Natural killer cell (primary cell): ENCODE results near the gene RPS6KA4. TPM values are rescaled to one million over a fixed set of nuclear protein-coding genes. Genes with fewer than 3 reads are reported as not detected.

Experiments used
- ATAC-seq, 3 donors: fragments of 150-1000 bp in 2 of 3; fragments of 200-7000 bp in 1 of 3; cut with Tn5 transposase; 1 replicate in 1 of 3; 2 replicates in 2 of 3; pipeline ENCODE4 v1.10.0; 2021; ENCODE audit warnings: mild to moderate bottlenecking in 2 of 3, moderate library complexity in 2 of 3
- DNase-seq, 2 donors: peaks; one replicate each; pipeline versions ENCODE4 v3.0.0 to v3.0.0-alpha.2; 2013 to 2021; ENCODE audit warnings: mixed read lengths in 1 of 2
- H3K27ac ChIP-seq: one replicate; pipeline ENCODE4 v1.5.1; 2013; ENCODE audit warnings: mild to moderate bottlenecking, low read length
- H3K27me3 ChIP-seq: one replicate; pipeline ENCODE4 v1.6.1; 2013; ENCODE audit warnings: low read length; ENCODE audit not compliant: control insufficient read depth, insufficient read depth
- H3K36me3 ChIP-seq: one replicate; pipeline ENCODE4 v1.6.1; 2013; ENCODE audit warnings: low read length; ENCODE audit not compliant: control insufficient read depth, insufficient read depth
- H3K4me1 ChIP-seq: one replicate; pipeline ENCODE4 v1.6.1; 2013; ENCODE audit warnings: low read length; ENCODE audit not compliant: control insufficient read depth, insufficient read depth
- H3K4me3 ChIP-seq: one replicate; pipeline ENCODE4 v1.5.1; 2013; ENCODE audit warnings: low read length
- H3K9me3 ChIP-seq: one replicate; pipeline ENCODE4 v1.6.1; 2013; ENCODE audit warnings: low read length; ENCODE audit not compliant: control insufficient read depth, insufficient read depth
- H3K27ac Mint-ChIP-seq, 2 donors: one replicate each; pipeline ENCODE4 v1.8.0; 2022; ENCODE audit warnings: mild to moderate bottlenecking in 2 of 2, mixed read lengths in 2 of 2, moderate library complexity in 1 of 2
- H3K27me3 Mint-ChIP-seq, 2 donors: one replicate each; pipeline ENCODE4 v1.8.0; 2022; ENCODE audit warnings: low read depth in 2 of 2, mixed read lengths in 2 of 2
- H3K36me3 Mint-ChIP-seq: one replicate; pipeline ENCODE4 v1.8.0; 2022; ENCODE audit warnings: mixed read lengths
- H3K4me1 Mint-ChIP-seq, 2 donors: one replicate each; pipeline ENCODE4 v1.8.0; 2022; ENCODE audit warnings: mixed read lengths in 2 of 2
- H3K4me3 Mint-ChIP-seq: one replicate; pipeline ENCODE4 v1.8.0; 2022; ENCODE audit warnings: mild to moderate bottlenecking, moderate library complexity, mixed read lengths
- H3K9me3 Mint-ChIP-seq, 2 donors: one replicate each; pipeline ENCODE4 v1.8.0; 2022; ENCODE audit warnings: mixed read lengths in 2 of 2
- WGBS: methylation state at CpG from one replicate; pipeline ENCODE4 v1.1.7; 2013; ENCODE audit warnings: missing lambda C conversion rate; ENCODE audit not compliant: insufficient coverage; 5-methylcytosine and 5-hydroxymethylcytosine counted together
- intact Hi-C: fragments of 100-400 bp; cut with micrococcal nuclease; formaldehyde crosslinking; loops from one replicate; pipeline ENCODE4 v1.14.2; 2022
- total RNA-seq, 4 donors: library from RNA; stranded (reverse); fragments of 120-200 nt in 1 of 4; gene quantifications; one replicate each; pipeline versions ENCODE4 v1.2.3 to v1.2.4, GENCODE V29; 2013 to 2022
- TF ChIP-seq, protein P1 (sequence below): fragments of 200-600 bp; IDR thresholded peaks from one replicate; pipeline ENCODE4 v1.8.0; 2022; ENCODE audit warnings: antibody characterized with exemption

Gene RPS6KA4
- total RNA-seq, 3 donors from 2014 or later (not counting 1 experiment from before 2014, with no cell fraction given): 27.6 to 36.0 (median 34.4) TPM

DNA sequence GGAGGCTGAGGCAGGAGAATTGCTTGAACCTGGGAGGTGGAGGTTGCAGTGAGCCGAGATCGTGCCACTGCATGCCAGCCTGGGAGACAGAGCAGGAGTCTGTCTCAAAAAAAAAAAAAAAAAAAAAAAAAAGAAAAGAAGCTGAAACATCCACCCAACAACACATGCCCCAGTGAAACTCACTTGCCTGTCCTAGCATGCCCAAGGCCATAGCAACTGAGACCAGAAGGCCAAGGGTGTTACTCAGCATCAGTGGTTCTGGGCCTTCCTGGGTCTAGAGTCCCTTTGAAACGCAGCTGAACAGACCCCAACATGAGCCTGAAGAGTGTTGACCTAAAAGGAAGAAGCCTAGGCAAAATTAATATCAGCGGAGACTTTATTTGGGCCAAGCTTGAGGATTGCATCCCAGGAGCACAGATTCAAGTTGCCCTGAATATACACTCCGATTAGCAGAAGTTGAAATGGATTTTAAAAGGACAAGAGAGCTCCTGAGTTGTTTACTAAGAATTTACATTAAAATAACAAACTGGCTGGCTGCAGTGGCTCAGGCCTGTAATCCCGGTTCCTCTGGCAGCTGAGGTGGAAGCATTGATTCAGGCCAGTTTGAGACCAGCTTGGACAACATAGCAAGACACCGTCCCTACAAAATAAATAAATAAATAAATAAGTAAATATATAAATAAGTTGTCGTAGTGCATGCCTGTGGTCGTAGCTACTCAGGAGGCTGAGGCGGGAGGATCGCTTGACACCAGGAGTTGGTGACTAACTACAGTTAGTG is 34.1 kb upstream of the RPS6KA4 start:
- Mint-ChIP-seq H3K9me3 (no peaks in the 10 kb centered on the region), H3K27ac (no peak overlapping the region), H3K27me3 (no peaks in the 10 kb centered on the region), H3K4me1 (peaks cover 13 to 22% of the 10 kb centered on the region in 2 donors), H3K36me3 (no peaks in the 10 kb centered on the region), H3K4me3 (no peak overlapping the region)
- Histone ChIP-seq H3K4me1 (no peaks in the 10 kb centered on the region), H3K9me3 (no peaks in the 10 kb centered on the region), H3K4me3 (no peak overlapping the region), H3K27me3 (no peaks in the 10 kb centered on the region), H3K36me3 (peaks cover 16% of the 10 kb centered on the region), H3K27ac (no peak overlapping the region)
- TF ChIP-seq, protein P1, sequence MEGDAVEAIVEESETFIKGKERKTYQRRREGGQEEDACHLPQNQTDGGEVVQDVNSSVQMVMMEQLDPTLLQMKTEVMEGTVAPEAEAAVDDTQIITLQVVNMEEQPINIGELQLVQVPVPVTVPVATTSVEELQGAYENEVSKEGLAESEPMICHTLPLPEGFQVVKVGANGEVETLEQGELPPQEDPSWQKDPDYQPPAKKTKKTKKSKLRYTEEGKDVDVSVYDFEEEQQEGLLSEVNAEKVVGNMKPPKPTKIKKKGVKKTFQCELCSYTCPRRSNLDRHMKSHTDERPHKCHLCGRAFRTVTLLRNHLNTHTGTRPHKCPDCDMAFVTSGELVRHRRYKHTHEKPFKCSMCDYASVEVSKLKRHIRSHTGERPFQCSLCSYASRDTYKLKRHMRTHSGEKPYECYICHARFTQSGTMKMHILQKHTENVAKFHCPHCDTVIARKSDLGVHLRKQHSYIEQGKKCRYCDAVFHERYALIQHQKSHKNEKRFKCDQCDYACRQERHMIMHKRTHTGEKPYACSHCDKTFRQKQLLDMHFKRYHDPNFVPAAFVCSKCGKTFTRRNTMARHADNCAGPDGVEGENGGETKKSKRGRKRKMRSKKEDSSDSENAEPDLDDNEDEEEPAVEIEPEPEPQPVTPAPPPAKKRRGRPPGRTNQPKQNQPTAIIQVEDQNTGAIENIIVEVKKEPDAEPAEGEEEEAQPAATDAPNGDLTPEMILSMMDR: no peak
- intact Hi-C loops: no loop called here
- 96% methylated on average over 8 of the region's 11 CpGs for WGBS
- ATAC-seq: no peak
- DNase-seq: no peak

DNA sequence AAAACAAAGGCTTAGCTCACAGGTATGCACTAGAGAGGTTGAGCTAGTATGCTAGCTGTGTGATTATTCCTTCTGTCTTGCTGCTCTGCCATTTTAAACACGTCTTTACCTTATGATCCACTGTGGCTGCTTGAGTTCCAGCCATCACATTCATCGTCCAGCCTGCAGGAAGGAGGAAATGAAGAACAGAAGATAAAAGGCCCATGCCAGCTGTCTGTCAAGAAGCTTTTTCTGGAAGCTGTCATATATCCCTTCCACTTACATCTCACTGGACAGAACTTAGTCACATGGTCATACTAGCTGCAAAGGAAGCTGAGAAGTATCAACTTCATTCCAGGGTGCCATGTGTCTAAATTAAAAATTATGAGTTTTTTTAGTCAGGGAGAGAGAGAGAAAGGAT is 31.6 kb upstream of the RPS6KA4 start:
- Mint-ChIP-seq H3K4me3 (no peak overlapping the region), H3K27me3 (no peaks in the 10 kb centered on the region), H3K4me1 (peaks cover 13 to 28% of the 10 kb centered on the region in 2 donors), H3K9me3 (no peaks in the 10 kb centered on the region), H3K36me3 (no peaks in the 10 kb centered on the region), H3K27ac (peak overlapping the region in 1 of 2 donors; percentile 41)
- DNase-seq (no peak), ATAC-seq (no peak)
- H3K27ac ChIP-seq: no peak overlapping the region
- intact Hi-C loops: no loop called here
- no peaks in the 10 kb centered on the region for H3K9me3 ChIP-seq
- H3K4me1 ChIP-seq: peaks cover 21% of the 10 kb centered on the region
- H3K27me3 ChIP-seq: no peaks in the 10 kb centered on the region
- H3K4me3 ChIP-seq: no peak overlapping the region
- TF ChIP-seq, protein P1: no peak
- H3K36me3 ChIP-seq: peaks cover 4% of the 10 kb centered on the region
- WGBS: 96% methylated on average over 2 of the region's 2 CpGs

DNA sequence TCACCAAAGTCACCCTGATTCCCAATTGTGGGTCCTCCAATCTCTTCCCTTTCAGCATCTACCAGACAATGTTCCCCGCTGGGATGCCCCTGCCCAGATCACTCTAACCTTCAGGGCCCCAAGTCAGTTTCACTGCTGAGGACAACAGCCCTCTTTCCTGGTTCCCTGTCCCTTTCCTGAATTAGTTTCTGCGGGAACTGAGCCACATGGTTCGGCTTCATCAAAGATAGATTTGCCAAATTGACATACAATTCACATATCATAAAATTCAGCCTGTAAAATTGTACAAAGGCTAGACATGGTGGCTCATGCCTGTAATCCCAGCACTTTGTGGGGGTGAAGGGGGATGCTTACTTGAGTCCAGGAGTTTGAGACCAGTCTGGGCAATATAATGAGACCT is 31.0 kb upstream of the RPS6KA4 start:
- Histone ChIP-seq H3K27me3 (no peaks in the 10 kb centered on the region), H3K4me1 (peaks cover 28% of the 10 kb centered on the region), H3K4me3 (no peak overlapping the region), H3K36me3 (no peaks in the 10 kb centered on the region), H3K27ac (no peak overlapping the region), H3K9me3 (no peaks in the 10 kb centered on the region)
- H3K27ac Mint-ChIP-seq: peak overlapping the region in 1 of 2 donors; percentile 41
- WGBS: 98% methylated on average over 3 of the region's 3 CpGs
- no peak for DNase-seq
- H3K9me3 Mint-ChIP-seq: no peaks in the 10 kb centered on the region
- intact Hi-C loops: no loop called here
- ATAC-seq: no peak
- peaks cover 13 to 28% of the 10 kb centered on the region in 2 donors for H3K4me1 Mint-ChIP-seq
- H3K36me3 Mint-ChIP-seq: no peaks in the 10 kb centered on the region
- H3K4me3 Mint-ChIP-seq: no peak overlapping the region
- TF ChIP-seq, protein P1: no peak
- no peaks in the 10 kb centered on the region for H3K27me3 Mint-ChIP-seq

DNA sequence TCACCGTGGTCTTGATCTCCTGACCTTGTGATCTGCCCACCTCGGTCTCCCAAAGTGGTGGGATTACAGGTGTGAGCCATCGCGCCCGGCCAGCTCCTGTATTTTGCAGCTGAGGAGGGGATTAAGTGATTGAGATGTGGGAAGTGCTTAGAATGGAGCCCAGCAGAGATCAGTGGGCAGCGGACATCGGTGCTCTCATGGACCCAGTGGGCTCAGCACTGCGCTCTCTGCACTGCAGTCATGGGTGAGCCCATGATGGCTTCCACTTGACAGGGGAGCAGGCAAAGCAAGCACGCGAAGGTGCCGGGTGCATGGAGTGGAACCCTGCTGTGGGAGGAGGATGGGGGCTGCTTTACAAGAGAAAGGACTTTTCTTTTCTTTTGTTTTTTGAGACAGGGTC is 28.1 kb upstream of the RPS6KA4 start:
- TF ChIP-seq, protein P1: no peak

More for the DNA sequence above, 28.1 kb upstream of the RPS6KA4 start:
- no peak for DNase-seq
- Mint-ChIP-seq H3K9me3 (no peaks in the 10 kb centered on the region), H3K4me3 (no peak overlapping the region), H3K36me3 (no peaks in the 10 kb centered on the region), H3K4me1 (peaks cover 13 to 35% of the 10 kb centered on the region in 2 donors), H3K27me3 (no peaks in the 10 kb centered on the region), H3K27ac (peak overlapping the region; percentile 81 to 82)
- WGBS: 94% methylated on average over 11 of the region's 11 CpGs
- no peaks in the 10 kb centered on the region for H3K36me3 ChIP-seq
- no peak overlapping the region for H3K27ac ChIP-seq
- H3K27me3 ChIP-seq: no peaks in the 10 kb centered on the region
- no peak overlapping the region for H3K4me3 ChIP-seq
- intact Hi-C loops: loop anchor here (1.0 kb wide), 1 partner anchor 13 kb away; the partner anchor contains the start of gene PRDX5
- peaks cover 40% of the 10 kb centered on the region for H3K4me1 ChIP-seq
- ATAC-seq: no peak
- H3K9me3 ChIP-seq: no peaks in the 10 kb centered on the region
